PFSK-1 (cell line): ENCODE results near the gene LMO2.

ENCODE experiments used
- FOXP2 ChIP-seq: optimal IDR thresholded peaks from 2 replicates; pipeline ENCODE3; 2011; ENCODE audit warnings: borderline replicate concordance, control low read depth, inconsistent platforms; ENCODE audit not compliant: insufficient read depth; ENCODE audit errors: extremely low read length, extremely low read depth
- POLR2AphosphoS5 ChIP-seq: IDR thresholded peaks from 2 replicates; pipeline ENCODE4 v1.6.1; 2012; ENCODE audit warnings: low read depth, mild to moderate bottlenecking, control low read depth, low read length, moderate library complexity
- TAF1 ChIP-seq: IDR thresholded peaks from 2 replicates; pipeline ENCODE4 v1.6.1; 2012; ENCODE audit warnings: low read length, control low read depth, borderline replicate concordance; ENCODE audit not compliant: insufficient read depth

- TF ChIP-seq TAF1: no peak
- no peak for TF ChIP-seq POLR2AphosphoS5
- TF ChIP-seq FOXP2: no peak
These were observed 36.7 kb upstream of the LMO2 start for GRCh38 chr11:33928564-33928963.
